ENCODE measurements around the gene TMEM145. TPM values are rescaled to one million over a fixed set of nuclear protein-coding genes. Genes with fewer than 3 reads are reported as not detected.

The TMEM145 gene
- total and polyA plus RNA-seq, 8 donors, result 0.37 to 44.3 (median 0.61) TPM; not detected in 3

GRCh38 chr19:42367929-42368328, 54.8 kb downstream of the TMEM145 start:
- no peak for TF ChIP-seq POLR2A (IDR thresholded peaks at IDR 0.05)
- no peak for TF ChIP-seq POLR2AphosphoS5 (IDR thresholded peaks at IDR 0.05)
- no peak for TF ChIP-seq CTCF (IDR thresholded peaks at IDR 0.05)
- no peak for TF ChIP-seq EP300 (IDR thresholded peaks at IDR 0.05)
- Histone ChIP-seq H3K9me3 (peaks cover 0 to 13% (median 0%) of the 10 kb centered on the region in 4 donors), H3K4me3 (no peak overlapping the region), H3K27me3 (no peaks in the 10 kb centered on the region), H3K36me3 (peaks cover 0 to 60% (median 35%) of the 10 kb centered on the region in 4 donors), H3K4me1 (peaks cover 0 to 13% (median 0%) of the 10 kb centered on the region in 4 donors), H3K27ac (no peak overlapping the region)
- DNase-seq, result no peak
- intact Hi-C loops (cut with DNase I; ENCODE audit: low total_unique reads), result no loop called here
- 83 to 92% (median 90%) methylated on average over 4 of the region's 4 CpGs for WGBS, 5 donors

GRCh38 chr19:42368360-42368759, 55.3 kb downstream of the TMEM145 start:
- H3K36me3 ChIP-seq, result peaks cover 0 to 60% (median 31%) of the 10 kb centered on the region in 4 donors
- TF ChIP-seq POLR2A (IDR thresholded peaks at IDR 0.05), result no peak
- no peak for TF ChIP-seq POLR2AphosphoS5 (IDR thresholded peaks at IDR 0.05)
- no peak for TF ChIP-seq EP300 (IDR thresholded peaks at IDR 0.05)
- no peak for TF ChIP-seq CTCF (IDR thresholded peaks at IDR 0.05)
- no peak for DNase-seq
- 91 to 96% (median 95%) methylated on average over 10 to 11 of the region's 11 CpGs for WGBS, 5 donors
- H3K4me3 ChIP-seq, result no peak overlapping the region
- no peaks in the 10 kb centered on the region for H3K27me3 ChIP-seq
- intact Hi-C loops (cut with DNase I; ENCODE audit: low total_unique reads), result no loop called here
- peaks cover 0 to 13% (median 0%) of the 10 kb centered on the region in 4 donors for H3K4me1 ChIP-seq
- no peak overlapping the region for H3K27ac ChIP-seq
- peaks cover 0 to 10% (median 0%) of the 10 kb centered on the region in 4 donors for H3K9me3 ChIP-seq

- intact Hi-C loops (cut with DNase I; ENCODE audit: low total_unique reads), result no loop called here
- Histone ChIP-seq H3K27ac (no peak overlapping the region), H3K27me3 (no peaks in the 10 kb centered on the region), H3K9me3 (peaks cover 0 to 6% (median 0%) of the 10 kb centered on the region in 4 donors), H3K36me3 (peaks cover 0 to 60% (median 29%) of the 10 kb centered on the region in 4 donors), H3K4me1 (peaks cover 0 to 13% (median 0%) of the 10 kb centered on the region in 4 donors), H3K4me3 (no peak overlapping the region)
- DNase-seq, result no peak
- TF ChIP-seq POLR2AphosphoS5 (IDR thresholded peaks at IDR 0.05) (no peak), EP300 (IDR thresholded peaks at IDR 0.05) (no peak), CTCF (IDR thresholded peaks at IDR 0.05) (no peak), POLR2A (IDR thresholded peaks at IDR 0.05) (no peak)
- WGBS, 5 donors, result 90 to 97% (median 96%) methylated on average over 15 of the region's 15 CpGs
Observed at GRCh38 chr19:42368765-42369164, 55.7 kb downstream of the TMEM145 start.

- WGBS, 5 donors, result 88 to 93% (median 92%) methylated on average over 9 to 27 of the region's 27 CpGs
- H3K4me1 ChIP-seq, result peaks cover 0 to 12% (median 0%) of the 10 kb centered on the region in 4 donors
- no peak overlapping the region for H3K4me3 ChIP-seq
- intact Hi-C loops (cut with DNase I; ENCODE audit: low total_unique reads), result no loop called here
- no peak for DNase-seq
- no peak for TF ChIP-seq EP300 (IDR thresholded peaks at IDR 0.05)
- TF ChIP-seq CTCF (IDR thresholded peaks at IDR 0.05), result no peak
- TF ChIP-seq POLR2AphosphoS5 (IDR thresholded peaks at IDR 0.05), result no peak
- no peak for TF ChIP-seq POLR2A (IDR thresholded peaks at IDR 0.05)
- peaks cover 0 to 60% (median 29%) of the 10 kb centered on the region in 4 donors for H3K36me3 ChIP-seq
- H3K9me3 ChIP-seq, result no peaks in the 10 kb centered on the region
- no peak overlapping the region for H3K27ac ChIP-seq
- H3K27me3 ChIP-seq, result no peaks in the 10 kb centered on the region
Observed at GRCh38 chr19:42369433-42370067, 56.4 kb downstream of the TMEM145 start.

Data from stomach (tissue), 9 donors.